HG02973 (cell line): ENCODE data around the gene SLC27A4.
"Not testable (repeated sequence)": the region's sequence is repeated elsewhere in the genome, so short reads cannot be mapped to it uniquely, and the experiment has no call there.

Experiments
- ATAC-seq: cut with Tn5 transposase; IDR thresholded peaks from one replicate; pipeline ENCODE4 v1.9.1; 2021; ENCODE audit warnings: moderate library complexity; ENCODE audit not compliant: unreplicated experiment

SLC27A4 gene

GRCh38 chr9:128323791-128324190 is 16.5 kb upstream of the SLC27A4 start:
- ATAC-seq: no peak

- ATAC-seq: no peak
These were observed 15.9 kb upstream of the SLC27A4 start for GRCh38 chr9:128324401-128324800.

DNA sequence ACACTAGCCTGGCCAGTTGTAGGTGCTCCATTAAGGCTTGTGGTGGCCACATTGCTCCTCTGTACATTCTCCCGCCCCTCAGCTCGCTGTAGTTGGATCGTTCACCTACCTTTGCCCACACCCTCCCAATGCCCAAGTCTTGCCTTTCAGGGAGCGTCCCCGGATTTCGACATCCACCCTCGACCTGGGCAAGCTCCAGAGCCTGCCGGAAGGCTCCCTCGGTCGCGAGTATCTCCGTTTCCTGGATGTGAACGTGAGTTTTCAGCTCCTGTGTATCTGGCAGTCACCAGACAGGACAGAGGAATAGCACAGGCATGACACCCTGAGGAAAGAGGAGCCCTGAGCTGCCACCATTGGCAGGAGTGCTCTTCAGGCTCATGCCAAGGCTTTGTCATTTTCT is 14.7 kb upstream of the SLC27A4 start:
- no peak for ATAC-seq

DNA sequence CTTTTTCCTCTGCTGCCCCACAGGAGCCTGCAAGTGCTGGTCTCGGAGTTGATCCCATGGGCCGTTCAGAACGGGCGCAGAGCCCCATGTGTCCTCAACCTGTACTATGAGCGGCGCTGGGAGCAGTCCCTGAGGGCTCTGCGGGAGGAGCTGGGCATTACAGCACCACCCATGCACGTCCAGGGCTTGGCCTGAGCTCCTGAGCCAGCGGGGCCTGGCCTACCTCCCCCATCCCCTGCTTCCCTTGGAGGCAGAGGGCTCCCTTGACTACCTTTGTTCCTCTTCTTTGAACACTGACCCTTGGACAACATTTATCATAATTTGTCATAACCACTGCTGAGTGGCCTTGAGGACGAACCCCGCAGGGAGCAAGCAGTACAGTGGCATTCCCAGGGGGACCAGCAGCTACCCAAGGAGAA is 6.9 kb upstream of the SLC27A4 start:
- no peak for ATAC-seq

GRCh38 chr9:128335161-128335560 is 5.2 kb upstream of the SLC27A4 start:
- no peak for ATAC-seq

DNA sequence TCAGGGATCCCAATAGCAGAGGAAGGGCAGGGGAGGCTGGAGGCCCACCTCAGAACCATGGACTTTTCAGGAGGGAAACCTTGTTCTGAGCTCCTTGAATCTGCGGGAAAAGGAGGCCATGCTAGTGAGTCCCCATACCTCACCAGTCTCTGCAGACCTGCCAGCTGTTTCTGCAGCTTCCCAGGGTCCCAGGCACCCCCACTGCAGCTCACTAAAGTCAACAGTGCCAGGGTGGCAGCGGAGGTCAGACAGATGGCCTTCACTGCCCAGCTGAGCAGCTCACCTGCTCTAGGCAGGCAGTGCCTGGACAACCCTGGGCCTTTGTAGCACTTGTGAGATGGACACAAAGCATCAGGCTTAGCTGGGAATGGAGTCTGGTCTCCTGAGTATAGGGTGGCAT is 4.4 kb upstream of the SLC27A4 start:
- ATAC-seq: no peak

- ATAC-seq: no peak
These were observed 2.4 kb upstream of the SLC27A4 start for GRCh38 chr9:128337936-128338335.

GRCh38 chr9:128338852-128339614 is 1.3 kb upstream of the SLC27A4 start:
- not testable (repeated sequence) for ATAC-seq

DNA sequence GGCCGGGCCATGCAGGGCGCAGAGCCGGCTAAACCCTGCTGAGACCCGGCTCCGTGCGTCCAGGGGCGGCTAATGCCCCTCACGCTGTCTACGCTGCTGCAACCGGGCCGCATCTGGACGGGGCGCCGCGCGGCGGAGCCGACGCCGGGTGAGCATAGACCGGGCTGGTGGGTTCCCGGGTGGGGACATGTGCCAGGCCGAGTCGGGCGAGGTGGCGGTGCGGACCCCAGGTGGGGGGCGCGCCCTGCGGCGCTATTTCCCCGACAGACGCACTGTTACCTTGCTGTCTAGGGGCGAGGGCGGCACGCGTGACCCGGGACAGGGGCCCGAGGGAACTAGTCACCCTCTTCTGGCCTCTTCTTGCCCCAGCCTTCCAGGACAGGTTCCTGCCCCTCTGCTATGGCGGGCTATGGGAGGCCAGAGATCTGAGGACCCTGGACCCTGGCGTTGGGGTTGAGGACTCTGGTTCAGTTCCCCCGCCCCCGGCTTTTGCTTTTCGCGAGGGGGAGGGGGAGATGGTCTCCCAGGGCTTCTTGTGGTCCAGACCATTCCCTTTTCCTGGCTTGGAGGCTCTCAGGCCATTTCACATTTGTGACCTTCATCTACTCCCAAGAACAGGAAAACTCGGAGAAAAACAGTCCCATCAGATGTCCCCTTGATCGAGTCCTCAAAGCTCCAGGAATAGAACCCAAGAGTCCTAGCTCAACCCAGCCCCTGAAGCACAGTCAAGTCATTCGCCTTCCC is 536 bp downstream of the SLC27A4 start:
- peak; percentile 33 for ATAC-seq

- peak; percentile 40 for ATAC-seq
These were observed 1.1 kb downstream of the SLC27A4 start for GRCh38 chr9:128341435-128341849.

DNA sequence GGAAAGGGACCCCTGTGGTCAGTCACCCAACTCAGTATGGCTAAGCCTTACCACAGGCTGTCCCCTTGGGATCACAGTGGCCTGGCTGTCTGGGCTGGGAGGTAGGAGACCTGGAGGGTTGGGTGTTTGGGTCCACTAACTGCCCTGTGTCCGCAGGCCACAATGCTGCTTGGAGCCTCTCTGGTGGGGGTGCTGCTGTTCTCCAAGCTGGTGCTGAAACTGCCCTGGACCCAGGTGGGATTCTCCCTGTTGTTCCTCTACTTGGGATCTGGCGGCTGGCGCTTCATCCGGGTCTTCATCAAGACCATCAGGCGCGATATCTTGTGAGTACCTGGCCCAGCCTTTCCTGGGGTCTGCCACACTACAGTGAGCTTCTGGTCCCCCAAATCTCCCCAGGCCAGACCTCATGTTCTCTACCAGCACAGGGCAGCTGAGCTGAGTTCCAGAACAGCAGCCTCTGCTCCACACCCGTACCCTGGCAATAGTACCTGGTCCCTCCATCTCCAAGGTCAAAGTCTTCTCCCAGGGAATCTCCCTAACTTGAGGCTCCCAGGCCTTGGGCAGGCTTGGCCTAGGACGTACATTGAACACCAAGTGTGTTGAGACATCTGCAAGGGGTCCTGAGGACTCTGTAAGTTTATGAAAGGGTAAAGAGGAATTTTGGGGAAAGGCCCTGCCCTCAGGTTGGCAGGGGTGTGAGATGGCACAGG is 2.8 kb downstream of the SLC27A4 start:
- ATAC-seq: no peak

DNA sequence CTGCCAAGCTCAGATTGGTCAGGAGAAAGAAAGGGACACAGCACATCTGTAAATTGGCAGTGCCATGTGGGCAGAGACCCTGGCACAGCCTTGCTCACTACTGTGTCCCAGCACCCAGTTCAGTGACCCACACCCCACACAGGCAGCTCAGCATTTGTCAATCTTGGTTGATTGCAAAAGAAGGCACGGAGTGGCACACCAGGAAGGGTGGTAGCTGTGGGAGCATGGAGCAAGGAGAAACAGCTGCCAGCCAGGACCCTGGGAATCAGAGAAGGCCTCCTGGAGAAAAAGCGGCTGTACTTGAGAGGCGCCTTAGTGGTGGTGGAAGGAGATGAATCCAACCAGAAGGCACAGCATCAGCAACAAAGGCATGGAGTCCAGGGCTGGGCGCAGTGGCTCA is 3.5 kb downstream of the SLC27A4 start:
- ATAC-seq: no peak

DNA sequence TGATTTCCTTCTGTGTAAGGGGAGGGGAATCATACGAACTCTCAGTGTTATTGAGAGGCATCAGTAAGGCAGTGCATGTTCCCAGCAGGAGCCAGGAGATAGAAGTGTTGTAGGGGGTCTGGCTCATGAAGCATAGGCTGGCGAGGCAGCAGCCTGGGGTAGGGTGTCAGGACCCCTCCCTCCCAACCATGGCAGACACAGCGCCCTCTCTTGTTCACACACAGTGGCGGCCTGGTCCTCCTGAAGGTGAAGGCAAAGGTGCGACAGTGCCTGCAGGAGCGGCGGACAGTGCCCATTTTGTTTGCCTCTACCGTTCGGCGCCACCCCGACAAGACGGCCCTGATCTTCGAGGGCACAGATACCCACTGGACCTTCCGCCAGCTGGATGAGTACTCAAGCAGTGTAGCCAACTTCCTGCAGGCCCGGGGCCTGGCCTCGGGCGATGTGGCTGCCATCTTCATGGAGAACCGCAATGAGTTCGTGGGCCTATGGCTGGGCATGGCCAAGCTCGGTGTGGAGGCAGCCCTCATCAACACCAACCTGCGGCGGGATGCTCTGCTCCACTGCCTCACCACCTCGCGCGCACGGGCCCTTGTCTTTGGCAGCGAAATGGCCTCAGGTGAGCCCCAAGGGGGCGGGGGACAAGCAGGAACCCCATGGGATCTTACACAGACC is 4.7 kb downstream of the SLC27A4 start:
- ATAC-seq: no peak

GRCh38 chr9:128349125-128349524 is 8.8 kb downstream of the SLC27A4 start:
- ATAC-seq: no peak

GRCh38 chr9:128349772-128350171 is 9.4 kb downstream of the SLC27A4 start:
- no peak for ATAC-seq

DNA sequence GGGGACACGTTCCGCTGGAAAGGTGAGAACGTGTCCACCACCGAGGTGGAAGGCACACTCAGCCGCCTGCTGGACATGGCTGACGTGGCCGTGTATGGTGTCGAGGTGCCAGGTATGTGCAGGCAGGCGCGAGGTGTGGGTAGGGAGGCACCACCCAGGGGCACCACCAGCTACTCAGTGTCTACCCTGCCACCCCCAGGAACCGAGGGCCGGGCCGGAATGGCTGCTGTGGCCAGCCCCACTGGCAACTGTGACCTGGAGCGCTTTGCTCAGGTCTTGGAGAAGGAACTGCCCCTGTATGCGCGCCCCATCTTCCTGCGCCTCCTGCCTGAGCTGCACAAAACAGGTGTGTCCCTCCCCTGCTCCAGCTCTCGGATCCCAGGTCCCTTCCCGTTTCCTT is 15.1 kb downstream of the SLC27A4 start:
- no peak for ATAC-seq

GRCh38 chr9:128358090-128358489 is 17.8 kb downstream of the SLC27A4 start:
- ATAC-seq: no peak

DNA sequence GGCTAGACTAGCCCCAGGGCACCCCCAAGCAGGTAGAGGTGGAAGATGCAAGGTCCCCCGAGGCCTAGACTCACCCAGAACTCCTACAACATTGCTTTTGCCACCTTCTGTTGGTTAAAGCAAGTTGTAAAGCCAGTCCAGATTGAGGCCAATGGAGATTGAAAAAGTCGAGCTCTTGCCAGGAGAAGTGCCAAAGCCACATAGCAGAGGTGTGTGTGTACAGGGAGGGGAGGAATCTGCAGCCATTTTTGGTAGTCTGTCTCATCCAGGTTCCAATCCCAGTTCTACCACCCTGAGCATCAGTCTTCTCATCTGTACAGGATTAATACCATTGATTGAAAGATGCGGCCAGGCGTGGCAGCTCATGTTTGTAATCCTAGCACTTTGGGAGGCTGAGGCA is 18.5 kb downstream of the SLC27A4 start:
- no peak for ATAC-seq

DNA sequence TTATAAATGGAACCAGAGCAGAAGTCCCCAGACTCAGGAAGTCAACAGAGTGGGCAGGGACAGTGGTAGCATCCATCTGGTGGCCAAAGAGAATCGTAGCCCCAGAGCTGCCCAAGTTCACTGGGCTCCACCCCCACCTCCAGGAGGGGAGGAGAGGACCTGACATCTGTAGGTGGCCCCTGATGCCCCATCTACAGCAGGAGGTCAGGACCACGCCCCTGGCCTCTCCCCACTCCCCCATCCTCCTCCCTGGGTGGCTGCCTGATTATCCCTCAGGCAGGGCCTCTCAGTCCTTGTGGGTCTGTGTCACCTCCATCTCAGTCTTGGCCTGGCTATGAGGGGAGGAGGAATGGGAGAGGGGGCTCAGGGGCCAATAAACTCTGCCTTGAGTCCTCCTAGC is 20.5 kb downstream of the SLC27A4 start:
- no peak for ATAC-seq

GRCh38 chr9:128361296-128361985 is 21.1 kb downstream of the SLC27A4 start:
- no peak for ATAC-seq
